ENCODE data around the gene MTA1.

DNA sequence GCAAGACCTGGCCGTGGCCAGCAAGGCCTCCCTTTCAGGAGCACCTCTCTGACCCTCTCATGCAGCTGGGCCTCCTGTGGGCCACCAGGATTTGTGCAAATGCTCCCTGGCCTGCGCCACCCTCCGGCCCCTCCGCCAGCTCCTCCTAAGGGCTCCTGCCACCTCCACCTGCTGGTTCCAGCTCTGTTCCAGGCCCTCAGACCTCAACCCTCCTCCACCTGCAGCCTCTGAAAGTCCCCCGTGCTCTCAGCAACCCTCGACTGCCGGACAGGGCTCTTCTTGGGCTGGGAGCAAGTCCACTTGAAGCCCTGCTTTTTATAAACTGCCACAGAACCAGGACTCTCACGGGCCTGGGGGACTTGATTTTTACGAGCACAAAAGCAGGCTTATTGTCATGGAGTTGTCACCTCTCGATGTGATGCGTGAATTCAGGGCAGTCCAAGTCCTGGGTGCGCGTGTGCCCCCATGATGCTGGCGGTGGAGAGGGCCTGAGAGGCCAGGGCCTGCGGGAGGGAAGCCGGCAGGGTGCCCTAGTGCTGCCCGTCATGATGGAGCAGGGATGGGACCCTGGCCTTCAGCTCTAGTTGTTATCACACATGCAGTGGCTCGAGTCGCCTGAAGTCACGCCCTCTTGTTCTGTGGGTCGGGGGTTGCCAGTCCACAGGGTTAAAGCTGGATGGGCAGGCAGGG is 80.6 kb downstream of the MTA1 start:
- TF ChIP-seq, protein P1, sequence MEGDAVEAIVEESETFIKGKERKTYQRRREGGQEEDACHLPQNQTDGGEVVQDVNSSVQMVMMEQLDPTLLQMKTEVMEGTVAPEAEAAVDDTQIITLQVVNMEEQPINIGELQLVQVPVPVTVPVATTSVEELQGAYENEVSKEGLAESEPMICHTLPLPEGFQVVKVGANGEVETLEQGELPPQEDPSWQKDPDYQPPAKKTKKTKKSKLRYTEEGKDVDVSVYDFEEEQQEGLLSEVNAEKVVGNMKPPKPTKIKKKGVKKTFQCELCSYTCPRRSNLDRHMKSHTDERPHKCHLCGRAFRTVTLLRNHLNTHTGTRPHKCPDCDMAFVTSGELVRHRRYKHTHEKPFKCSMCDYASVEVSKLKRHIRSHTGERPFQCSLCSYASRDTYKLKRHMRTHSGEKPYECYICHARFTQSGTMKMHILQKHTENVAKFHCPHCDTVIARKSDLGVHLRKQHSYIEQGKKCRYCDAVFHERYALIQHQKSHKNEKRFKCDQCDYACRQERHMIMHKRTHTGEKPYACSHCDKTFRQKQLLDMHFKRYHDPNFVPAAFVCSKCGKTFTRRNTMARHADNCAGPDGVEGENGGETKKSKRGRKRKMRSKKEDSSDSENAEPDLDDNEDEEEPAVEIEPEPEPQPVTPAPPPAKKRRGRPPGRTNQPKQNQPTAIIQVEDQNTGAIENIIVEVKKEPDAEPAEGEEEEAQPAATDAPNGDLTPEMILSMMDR (conservative IDR thresholded peaks at IDR 0.05; ENCODE audit: low read depth, low read length) = no peak
- no peak for TF ChIP-seq EZH2 (IDR thresholded peaks at IDR 0.05; ENCODE audit: borderline replicate concordance, low read depth, low read length, poor library complexity, severe bottlenecking)
